ENCODE results near the gene TESK2. TPM values are rescaled to one million over a fixed set of nuclear protein-coding genes. Genes with fewer than 3 reads are reported as not detected.

Gene TESK2
- total RNA-seq, 2 experiments from 2014 or later, result 4.6 to 6.0 TPM

GRCh38 chr1:45327644-45328515, 163.1 kb downstream of the TESK2 start:
- Mint-ChIP-seq H3K36me3 (peaks cover 16% of the 10 kb centered on the region), H3K9me3 (no peaks in the 10 kb centered on the region), H3K27me3 (no peaks in the 10 kb centered on the region), H3K4me1 (ENCODE audit: low read depth) (peaks cover 16% of the 10 kb centered on the region), H3K4me3 (peak overlapping the region; percentile 76), H3K27ac (peak overlapping the region; percentile 28)
- intact Hi-C loops (cut with micrococcal nuclease), result loop anchor here (1.0 to 2.0 kb wide), 2 partner anchors 11 to 23 kb away; no protein-coding TSS in a partner anchor
- ChIA-PET CTCF (interaction anchor here (0.7 to 3.7 kb wide), 7 partner anchors 13 to 315 kb away, joined by 3 to 16 read pairs (median 3); partner anchors contain the start of genes MUTYH, TOE1 and UROD), POLR2A (interaction anchor here (1.4 to 4.7 kb wide), 7 partner anchors 11 to 597 kb away, joined by 3 to 70 read pairs (median 5); partner anchors contain the start of genes HECTD3, MUTYH, PRDX1 and TOE1)
- no peak for DNase-seq

GRCh38 chr1:45326627-45327623, 164.0 kb downstream of the TESK2 start, which contains the start of gene HPDL:
HPDL (plus strand) TSS chr1:45326895; CDS start chr1:45327149, 254 bp downstream.
- DNase-seq, result peak; percentile 77
- H3K4me3 Mint-ChIP-seq, result peak within 1 kb of the TSS; percentile 76
- H3K27ac Mint-ChIP-seq, result peak within 1 kb of the TSS; percentile 45
- ChIA-PET POLR2A (interaction anchor here (1.0 to 4.7 kb wide), 8 partner anchors 12 to 596 kb away, joined by 3 to 70 read pairs (median 4); partner anchors contain the start of genes HECTD3, MUTYH, PRDX1 and TOE1), CTCF (interaction anchor here (0.6 to 3.7 kb wide), 9 partner anchors 13 to 314 kb away, joined by 3 to 16 read pairs (median 3); partner anchors contain the start of genes MUTYH, TOE1 and UROD)
- peaks cover 16% of the 10 kb centered on the region for H3K4me1 Mint-ChIP-seq (ENCODE audit: low read depth)
- H3K27me3 Mint-ChIP-seq, result no peaks in the 10 kb centered on the region
- intact Hi-C loops (cut with micrococcal nuclease), result loop anchor here (2.0 kb wide), 1 partner anchor 22 kb away; no protein-coding TSS in a partner anchor
- H3K9me3 Mint-ChIP-seq, result no peaks in the 10 kb centered on the region
- H3K36me3 Mint-ChIP-seq, result peaks cover 16% of the 10 kb centered on the region

DNA sequence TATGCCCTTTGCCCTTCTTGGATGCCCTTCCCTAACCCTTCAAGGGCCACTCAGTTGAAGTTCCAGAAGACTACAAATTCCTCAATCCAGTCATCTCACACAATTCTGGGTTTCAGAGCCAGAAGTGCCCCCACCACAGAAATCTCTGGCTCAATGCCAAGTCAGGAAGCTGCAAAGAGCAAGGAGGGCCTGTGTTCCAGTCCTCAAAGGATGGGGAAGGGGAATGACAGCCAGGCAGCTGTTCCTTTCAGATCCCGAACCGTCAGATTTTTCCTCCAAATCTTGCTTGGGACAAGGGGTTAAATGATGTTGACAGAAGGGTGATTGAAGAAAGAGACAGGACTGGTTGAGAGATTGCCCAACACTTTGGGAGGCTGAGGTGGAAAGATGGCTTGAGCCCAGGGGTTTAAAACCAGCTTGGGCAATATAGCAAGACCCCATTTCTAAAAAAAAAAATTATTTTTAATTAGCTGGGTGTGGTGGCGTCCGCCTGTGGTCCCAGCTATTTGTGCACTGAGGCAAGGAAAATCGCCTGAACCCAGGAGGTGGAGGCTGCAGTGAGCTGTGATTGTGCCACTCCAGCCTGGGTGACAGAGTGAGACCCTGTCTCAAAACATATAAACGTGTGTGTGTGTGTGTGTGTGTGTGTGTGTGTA, 165.0 kb downstream of the TESK2 start:
- ChIA-PET CTCF (interaction anchor here (0.6 to 3.7 kb wide), 6 partner anchors 14 to 314 kb away, joined by 3 to 16 read pairs (median 6); partner anchors contain the start of genes MUTYH, TOE1 and UROD), POLR2A (interaction anchor here (1.0 to 4.7 kb wide), 7 partner anchors 11 to 595 kb away, joined by 3 to 70 read pairs (median 5); partner anchors contain the start of genes HECTD3, MUTYH, TOE1 and UROD)
- Mint-ChIP-seq H3K27ac (no peak overlapping the region), H3K27me3 (no peaks in the 10 kb centered on the region), H3K36me3 (peaks cover 16% of the 10 kb centered on the region), H3K4me1 (ENCODE audit: low read depth) (peaks cover 16% of the 10 kb centered on the region), H3K4me3 (peak overlapping the region; percentile 76), H3K9me3 (no peaks in the 10 kb centered on the region)
- intact Hi-C loops (cut with micrococcal nuclease), result loop anchor here (2.0 kb wide), 1 partner anchor 21 kb away; no protein-coding TSS in a partner anchor
- no peak for DNase-seq

GRCh38 chr1:45322486-45323040, 168.4 kb downstream of the TESK2 start:
- H3K4me3 Mint-ChIP-seq, result no peak overlapping the region
- ChIA-PET POLR2A (no interaction called here), CTCF (no interaction called here)
- peaks cover under 1% of the 10 kb centered on the region for H3K4me1 Mint-ChIP-seq (ENCODE audit: low read depth)
- no peaks in the 10 kb centered on the region for H3K9me3 Mint-ChIP-seq
- intact Hi-C loops (cut with micrococcal nuclease), result no loop called here
- no peak overlapping the region for H3K27ac Mint-ChIP-seq
- H3K27me3 Mint-ChIP-seq, result no peaks in the 10 kb centered on the region
- DNase-seq, result no peak
- H3K36me3 Mint-ChIP-seq, result no peaks in the 10 kb centered on the region

GRCh38 chr1:45321444-45321843, 169.5 kb downstream of the TESK2 start:
- H3K9me3 Mint-ChIP-seq, result no peaks in the 10 kb centered on the region
- intact Hi-C loops (cut with micrococcal nuclease), result no loop called here
- no peak for DNase-seq
- no peaks in the 10 kb centered on the region for H3K27me3 Mint-ChIP-seq
- H3K4me1 Mint-ChIP-seq (ENCODE audit: low read depth), result no peaks in the 10 kb centered on the region
- no peak overlapping the region for H3K27ac Mint-ChIP-seq
- H3K36me3 Mint-ChIP-seq, result no peaks in the 10 kb centered on the region
- ChIA-PET POLR2A (no interaction called here), CTCF (no interaction called here)
- no peak overlapping the region for H3K4me3 Mint-ChIP-seq

- no peak for DNase-seq
- H3K4me1 Mint-ChIP-seq (ENCODE audit: low read depth), result no peaks in the 10 kb centered on the region
- ChIA-PET POLR2A (no interaction called here), CTCF (no interaction called here)
- intact Hi-C loops (cut with micrococcal nuclease), result no loop called here
- H3K9me3 Mint-ChIP-seq, result no peaks in the 10 kb centered on the region
- no peak overlapping the region for H3K4me3 Mint-ChIP-seq
- H3K27ac Mint-ChIP-seq, result no peak overlapping the region
- H3K36me3 Mint-ChIP-seq, result no peaks in the 10 kb centered on the region
- no peaks in the 10 kb centered on the region for H3K27me3 Mint-ChIP-seq
These were observed 171.2 kb downstream of the TESK2 start for GRCh38 chr1:45319761-45320160.

GRCh38 chr1:45317166-45317565, 173.8 kb downstream of the TESK2 start:
- Mint-ChIP-seq H3K27ac (no peak overlapping the region), H3K27me3 (no peaks in the 10 kb centered on the region)

GRCh38 chr1:45314266-45314665, 176.7 kb downstream of the TESK2 start:
- Mint-ChIP-seq H3K27me3 (no peaks in the 10 kb centered on the region), H3K36me3 (no peaks in the 10 kb centered on the region), H3K4me3 (no peak overlapping the region), H3K27ac (no peak overlapping the region), H3K4me1 (ENCODE audit: low read depth) (no peaks in the 10 kb centered on the region), H3K9me3 (no peaks in the 10 kb centered on the region)
- no peak for DNase-seq
- CTCF ChIA-PET, result interaction anchor here (1.0 to 1.1 kb wide), 2 partner anchors 11 to 478 kb away, joined by 3 to 4 read pairs; no protein-coding TSS in a partner anchor
- intact Hi-C loops (cut with micrococcal nuclease), result no loop called here
- POLR2A ChIA-PET, result interaction anchor here (0.6 kb wide), 1 partner anchor 255 kb away, joined by 4 read pairs; no protein-coding TSS in a partner anchor

More at GRCh38 chr1:45317166-45317565, 173.8 kb downstream of the TESK2 start:
- DNase-seq, result no peak
- ChIA-PET POLR2A (no interaction called here), CTCF (interaction anchor here (0.6 kb wide), 1 partner anchor 360 kb away, joined by 3 read pairs; no protein-coding TSS in a partner anchor)
- Mint-ChIP-seq H3K36me3 (no peaks in the 10 kb centered on the region), H3K4me3 (no peak overlapping the region), H3K9me3 (no peaks in the 10 kb centered on the region), H3K4me1 (ENCODE audit: low read depth) (no peaks in the 10 kb centered on the region)
- intact Hi-C loops (cut with micrococcal nuclease), result no loop called here

GRCh38 chr1:45306905-45307304, 184.1 kb downstream of the TESK2 start:
- Mint-ChIP-seq H3K9me3 (no peaks in the 10 kb centered on the region), H3K27me3 (no peaks in the 10 kb centered on the region)
- CTCF ChIA-PET, result interaction anchor here (0.9 to 13.7 kb wide), 4 partner anchors 20 to 295 kb away, joined by 3 to 259 read pairs (median 10); partner anchors contain the start of genes HECTD3, HPDL, MUTYH and TOE1

DNA sequence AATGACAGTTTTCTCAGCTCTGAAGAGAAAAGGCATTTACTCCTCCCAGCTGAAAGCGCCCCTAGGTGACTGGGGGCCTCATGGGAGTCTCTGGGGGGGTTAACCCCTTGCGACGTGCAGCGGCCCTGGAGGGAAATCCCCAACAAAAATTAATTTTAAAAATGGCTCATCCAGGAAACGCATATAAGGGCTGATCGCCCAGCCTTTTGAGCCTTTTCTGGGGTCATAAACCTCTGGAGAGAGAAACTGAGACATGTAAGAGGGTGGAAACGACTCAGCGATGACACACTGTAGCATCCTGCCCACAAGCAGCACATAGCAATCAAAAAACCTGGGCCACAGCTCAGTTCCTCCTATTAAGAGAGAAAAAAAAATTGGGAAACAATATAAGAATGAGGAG, 184.6 kb downstream of the TESK2 start:
- no peaks in the 10 kb centered on the region for H3K9me3 Mint-ChIP-seq
- H3K36me3 Mint-ChIP-seq, result no peaks in the 10 kb centered on the region
- ChIA-PET CTCF (interaction anchor here (0.5 to 13.7 kb wide), 5 partner anchors 21 to 294 kb away, joined by 3 to 259 read pairs (median 12); partner anchors contain the start of genes HECTD3, HPDL, MUTYH and TOE1), POLR2A (interaction anchor here (1.1 to 6.2 kb wide), 3 partner anchors 34 to 584 kb away, joined by 4 to 56 read pairs (median 6); partner anchors contain the start of genes HECTD3, MUTYH, TOE1 and UROD)
- DNase-seq, result peak; percentile 73
- intact Hi-C loops (cut with micrococcal nuclease), result loop anchor here (1.0 to 10.0 kb wide), 3 partner anchors 194 to 632 kb away; partner anchors contain the start of genes ARMH1, BTBD19, CCDC163 and DYNLT4
- H3K4me3 Mint-ChIP-seq, result peak overlapping the region; percentile 28
- H3K4me1 Mint-ChIP-seq (ENCODE audit: low read depth), result peaks cover 27% of the 10 kb centered on the region
- peak overlapping the region; percentile 72 for H3K27ac Mint-ChIP-seq
- no peaks in the 10 kb centered on the region for H3K27me3 Mint-ChIP-seq

More at GRCh38 chr1:45306905-45307304, 184.1 kb downstream of the TESK2 start:
- peak overlapping the region; percentile 72 for H3K27ac Mint-ChIP-seq
- H3K4me1 Mint-ChIP-seq (ENCODE audit: low read depth), result peaks cover 27% of the 10 kb centered on the region
- POLR2A ChIA-PET, result interaction anchor here (1.1 to 6.2 kb wide), 3 partner anchors 33 to 585 kb away, joined by 4 to 56 read pairs (median 6); partner anchors contain the start of genes HECTD3, MUTYH, TOE1 and UROD
- H3K36me3 Mint-ChIP-seq, result no peaks in the 10 kb centered on the region
- intact Hi-C loops (cut with micrococcal nuclease), result loop anchor here (1.0 to 10.0 kb wide), 3 partner anchors 193 to 632 kb away; partner anchors contain the start of genes ARMH1, BTBD19, CCDC163 and DYNLT4
- no peak overlapping the region for H3K4me3 Mint-ChIP-seq
- DNase-seq, result no peak
